ENCODE measurements around the gene PAX4.
A peak's percentile ranks its signal among the peaks of the same experiment; 100 is the strongest.

Gene PAX4

GRCh38 chr7:127651556-127652332 is 33.8 kb upstream of the PAX4 start, which contains the start of gene SND1:
Gene SND1 (plus strand): TSS chr7:127652194. CDS start chr7:127652374, 180 bp downstream.
- Histone ChIP-seq H3K4me3 (ENCODE audit: low read length) (peak within 1 kb of the TSS; percentile 86), H3K4me1 (ENCODE audit: insufficient read depth, low read length) (peaks cover 24% of the 10 kb centered on the region), H3K36me3 (ENCODE audit: insufficient read depth, low read depth, low read length) (peaks cover 13% of the 10 kb centered on the region; the same call in 1 of the 2 replicates), H3K9ac (ENCODE audit: low read depth, low read length) (peak within 1 kb of the TSS; percentile 96), H3K9me3 (ENCODE audit: insufficient read depth, low read depth, low read length) (no peaks in the 10 kb centered on the region), H3K27me3 (ENCODE audit: insufficient read depth, low read length) (no peaks in the 10 kb centered on the region), H3K27ac (ENCODE audit: low read length) (peak within 1 kb of the TSS; percentile 68)

- H3K4me1 ChIP-seq (ENCODE audit: insufficient read depth, low read length): peaks cover 24% of the 10 kb centered on the region
Observed at GRCh38 chr7:127650847-127651555, 33.1 kb upstream of the PAX4 start.

DNA sequence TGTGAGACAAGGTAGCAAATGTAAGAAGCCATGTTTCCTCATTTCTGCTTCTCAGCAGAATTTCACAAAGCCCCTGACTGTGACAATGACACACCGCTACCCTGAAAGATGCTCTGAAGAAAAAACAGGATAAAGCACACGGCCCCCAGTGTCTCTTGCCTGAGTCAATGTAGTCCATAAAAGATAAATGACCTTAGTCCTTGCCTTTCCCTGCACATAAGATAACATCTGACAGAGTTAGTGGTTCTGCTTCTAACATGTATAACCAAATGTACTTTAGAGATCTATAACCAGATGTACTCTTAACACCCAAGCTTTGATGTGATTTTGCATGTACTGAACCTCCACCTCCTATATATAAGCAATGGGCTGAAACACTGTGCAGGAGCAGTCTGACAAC is 31.0 kb upstream of the PAX4 start:
- Histone ChIP-seq H3K4me3 (ENCODE audit: low read length) (no peak overlapping the region), H3K27me3 (ENCODE audit: insufficient read depth, low read length) (no peaks in the 10 kb centered on the region), H3K4me1 (ENCODE audit: insufficient read depth, low read length) (peaks cover 11% of the 10 kb centered on the region), H3K36me3 (ENCODE audit: insufficient read depth, low read depth, low read length) (peaks cover 4% of the 10 kb centered on the region; the same call in 1 of the 2 replicates), H3K9ac (ENCODE audit: low read depth, low read length) (no peak overlapping the region), H3K27ac (ENCODE audit: low read length) (no peak overlapping the region), H3K9me3 (ENCODE audit: insufficient read depth, low read depth, low read length) (no peaks in the 10 kb centered on the region)

More at GRCh38 chr7:127650847-127651555, 33.1 kb upstream of the PAX4 start:
- H3K9me3 ChIP-seq (ENCODE audit: insufficient read depth, low read depth, low read length): no peaks in the 10 kb centered on the region
- H3K27me3 ChIP-seq (ENCODE audit: insufficient read depth, low read length): no peaks in the 10 kb centered on the region
- H3K9ac ChIP-seq (ENCODE audit: low read depth, low read length): peak overlapping the region; percentile 96
- H3K4me3 ChIP-seq (ENCODE audit: low read length): peak overlapping the region; percentile 86
- H3K36me3 ChIP-seq (ENCODE audit: insufficient read depth, low read depth, low read length): peaks cover 9% of the 10 kb centered on the region; the same call in 1 of the 2 replicates
- peak overlapping the region; percentile 68 for H3K27ac ChIP-seq (ENCODE audit: low read length)

GRCh38 chr7:127647636-127648035 is 29.7 kb upstream of the PAX4 start:
- no peaks in the 10 kb centered on the region for H3K9me3 ChIP-seq (ENCODE audit: insufficient read depth, low read depth, low read length)
- no peak overlapping the region for H3K9ac ChIP-seq (ENCODE audit: low read depth, low read length)
- no peaks in the 10 kb centered on the region for H3K27me3 ChIP-seq (ENCODE audit: insufficient read depth, low read length)
- no peak overlapping the region for H3K27ac ChIP-seq (ENCODE audit: low read length)
- no peaks in the 10 kb centered on the region for H3K36me3 ChIP-seq (ENCODE audit: insufficient read depth, low read depth, low read length)
- H3K4me3 ChIP-seq (ENCODE audit: low read length): no peak overlapping the region
- H3K4me1 ChIP-seq (ENCODE audit: insufficient read depth, low read length): peaks cover 6% of the 10 kb centered on the region

DNA sequence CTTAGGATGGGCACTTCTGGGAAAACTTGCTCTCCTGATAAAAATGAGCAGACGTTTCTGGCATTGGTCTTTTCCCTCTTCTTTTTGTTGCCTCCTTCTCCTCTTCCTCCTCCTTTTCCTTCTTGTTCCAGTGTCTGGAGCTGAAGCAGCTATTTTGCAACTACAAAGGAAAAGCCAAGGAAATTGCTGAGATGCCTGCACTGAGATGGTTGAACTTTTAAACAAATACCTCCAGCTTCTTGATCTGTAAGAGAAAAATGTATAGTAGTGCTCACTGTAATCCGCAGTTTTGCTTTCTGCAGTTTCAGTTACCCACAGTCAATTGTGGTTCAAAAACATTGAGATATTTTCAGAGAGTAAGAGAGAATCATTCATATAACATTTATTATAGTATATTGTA is 26.5 kb upstream of the PAX4 start:
- Histone ChIP-seq H3K27ac (ENCODE audit: low read length) (no peak overlapping the region), H3K36me3 (ENCODE audit: insufficient read depth, low read depth, low read length) (no peaks in the 10 kb centered on the region), H3K4me3 (ENCODE audit: low read length) (no peak overlapping the region), H3K27me3 (ENCODE audit: insufficient read depth, low read length) (no peaks in the 10 kb centered on the region), H3K9ac (ENCODE audit: low read depth, low read length) (no peak overlapping the region), H3K4me1 (ENCODE audit: insufficient read depth, low read length) (no peaks in the 10 kb centered on the region; the same call in 1 of the 2 replicates), H3K9me3 (ENCODE audit: insufficient read depth, low read depth, low read length) (no peaks in the 10 kb centered on the region)

GRCh38 chr7:127638197-127638596 is 20.3 kb upstream of the PAX4 start:
- H3K9me3 ChIP-seq (ENCODE audit: insufficient read depth, low read depth, low read length): no peaks in the 10 kb centered on the region
- H3K4me3 ChIP-seq (ENCODE audit: low read length): no peak overlapping the region
- no peak overlapping the region for H3K27ac ChIP-seq (ENCODE audit: low read length)
- H3K36me3 ChIP-seq (ENCODE audit: insufficient read depth, low read depth, low read length): no peaks in the 10 kb centered on the region
- no peak overlapping the region for H3K9ac ChIP-seq (ENCODE audit: low read depth, low read length)
- H3K4me1 ChIP-seq (ENCODE audit: insufficient read depth, low read length): no peaks in the 10 kb centered on the region
- no peaks in the 10 kb centered on the region for H3K27me3 ChIP-seq (ENCODE audit: insufficient read depth, low read length)

GRCh38 chr7:127635659-127636285 is 17.8 kb upstream of the PAX4 start:
- Histone ChIP-seq H3K9me3 (ENCODE audit: insufficient read depth, low read depth, low read length) (no peaks in the 10 kb centered on the region), H3K27me3 (ENCODE audit: insufficient read depth, low read length) (peaks cover 9% of the 10 kb centered on the region; the same call in 1 of the 2 replicates), H3K27ac (ENCODE audit: low read length) (no peak overlapping the region), H3K9ac (ENCODE audit: low read depth, low read length) (no peak overlapping the region), H3K4me1 (ENCODE audit: insufficient read depth, low read length) (no peaks in the 10 kb centered on the region), H3K36me3 (ENCODE audit: insufficient read depth, low read depth, low read length) (no peaks in the 10 kb centered on the region), H3K4me3 (ENCODE audit: low read length) (no peak overlapping the region)

DNA sequence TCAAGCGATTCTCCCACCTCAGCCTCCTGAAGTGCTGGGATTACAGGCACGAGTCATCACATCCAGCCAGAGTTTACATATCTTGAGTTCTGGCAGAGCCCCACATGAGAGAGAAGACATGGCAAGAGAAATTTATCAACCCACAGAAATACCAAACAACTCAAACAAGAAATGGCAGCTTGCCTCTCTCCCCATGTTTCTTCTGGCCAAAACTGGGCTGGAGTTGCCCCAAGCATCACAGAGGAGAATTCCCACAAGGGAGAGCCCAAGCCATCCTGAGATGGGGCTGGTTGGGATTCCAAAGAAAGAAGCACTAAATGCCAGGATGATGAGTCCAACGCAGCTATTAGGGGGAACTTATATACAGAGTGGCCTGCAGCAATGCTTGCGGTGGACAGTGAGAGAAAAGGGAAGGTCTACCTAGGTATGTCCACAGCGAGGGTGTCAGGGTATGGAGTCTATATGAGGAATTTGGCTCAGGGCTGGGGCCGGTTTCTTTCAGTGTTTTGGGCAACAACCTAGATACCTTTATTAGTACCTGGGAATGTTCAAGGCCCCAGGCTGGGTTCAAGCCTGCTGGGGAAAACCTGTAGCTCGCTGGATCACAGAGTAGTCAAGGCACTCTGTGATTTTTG is 14.5 kb upstream of the PAX4 start:
- Histone ChIP-seq H3K4me1 (ENCODE audit: insufficient read depth, low read length) (0 out of 2 replicates have a peak, but pooled peaks cover 2% of the 10 kb centered on the region), H3K9me3 (ENCODE audit: insufficient read depth, low read depth, low read length) (no peaks in the 10 kb centered on the region), H3K9ac (ENCODE audit: low read depth, low read length) (no peak overlapping the region), H3K4me3 (ENCODE audit: low read length) (no peak overlapping the region), H3K36me3 (ENCODE audit: insufficient read depth, low read depth, low read length) (no peaks in the 10 kb centered on the region), H3K27ac (ENCODE audit: low read length) (no peak overlapping the region), H3K27me3 (ENCODE audit: insufficient read depth, low read length) (peaks cover 9% of the 10 kb centered on the region; the same call in 1 of the 2 replicates)

DNA sequence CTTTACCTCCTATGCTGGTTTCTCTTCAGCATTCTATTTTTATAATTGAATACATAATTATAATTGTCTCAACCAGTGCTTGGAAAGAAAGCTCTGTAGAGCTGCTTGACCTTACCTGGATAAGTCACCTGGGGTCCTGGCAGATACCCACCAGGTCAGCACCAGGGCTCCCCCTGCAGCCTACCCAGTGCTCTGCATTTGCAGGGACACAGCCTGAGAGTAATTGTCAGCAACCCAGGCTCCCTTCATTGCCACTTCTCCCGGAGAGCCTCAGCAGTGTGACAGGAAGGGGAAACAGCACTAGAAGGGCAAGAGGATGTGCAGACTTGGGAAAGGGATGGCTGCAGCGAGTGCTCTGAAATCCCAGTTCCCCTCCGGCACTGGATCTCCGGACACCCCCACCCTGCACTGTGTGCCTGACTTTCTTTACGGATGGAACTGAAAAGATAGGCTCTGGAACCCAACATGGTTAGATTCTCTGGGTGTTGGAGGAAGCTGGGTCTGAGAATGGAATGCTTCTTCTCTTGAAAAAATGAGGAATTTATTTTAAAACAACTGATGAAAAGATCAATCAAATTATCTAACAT is 11.4 kb upstream of the PAX4 start:
- Histone ChIP-seq H3K27me3 (ENCODE audit: insufficient read depth, low read length) (peaks cover 9% of the 10 kb centered on the region; the same call in 1 of the 2 replicates), H3K9me3 (ENCODE audit: insufficient read depth, low read depth, low read length) (no peaks in the 10 kb centered on the region), H3K4me1 (ENCODE audit: insufficient read depth, low read length) (0 out of 2 replicates have a peak, but pooled peaks cover 2% of the 10 kb centered on the region), H3K36me3 (ENCODE audit: insufficient read depth, low read depth, low read length) (no peaks in the 10 kb centered on the region), H3K4me3 (ENCODE audit: low read length) (peak overlapping the region; percentile 46), H3K27ac (ENCODE audit: low read length) (no peak overlapping the region), H3K9ac (ENCODE audit: low read depth, low read length) (no peak overlapping the region)

GRCh38 chr7:127628445-127628844 is 10.5 kb upstream of the PAX4 start:
- no peak overlapping the region for H3K4me3 ChIP-seq (ENCODE audit: low read length)

DNA sequence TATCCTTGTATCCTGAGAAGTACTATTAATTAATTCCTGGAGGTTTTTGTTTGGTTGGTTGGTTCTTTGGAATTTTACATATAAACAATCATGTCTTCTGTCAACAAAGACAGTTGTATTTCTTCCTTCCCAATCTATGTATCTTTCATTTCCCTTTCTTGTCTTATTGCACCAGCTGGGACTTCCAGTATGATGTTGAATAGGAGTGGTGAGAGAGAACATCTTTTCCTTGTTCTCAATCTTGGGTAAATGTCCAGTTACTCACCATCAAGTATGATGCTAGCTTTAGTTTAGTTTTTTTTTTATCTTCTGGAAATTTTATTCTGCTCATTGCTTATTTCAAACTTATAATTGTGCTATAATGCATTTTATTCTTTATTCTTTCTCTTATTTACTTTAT is 7.4 kb upstream of the PAX4 start:
- H3K4me3 ChIP-seq (ENCODE audit: low read length): no peak overlapping the region
- H3K9ac ChIP-seq (ENCODE audit: low read depth, low read length): no peak overlapping the region
- H3K4me1 ChIP-seq (ENCODE audit: insufficient read depth, low read length): 0 out of 2 replicates have a peak, but pooled peaks cover 2% of the 10 kb centered on the region
- no peaks in the 10 kb centered on the region for H3K9me3 ChIP-seq (ENCODE audit: insufficient read depth, low read depth, low read length)
- no peak overlapping the region for H3K27ac ChIP-seq (ENCODE audit: low read length)
- no peaks in the 10 kb centered on the region for H3K36me3 ChIP-seq (ENCODE audit: insufficient read depth, low read depth, low read length)
- peaks cover 26% of the 10 kb centered on the region for H3K27me3 ChIP-seq (ENCODE audit: insufficient read depth, low read length)

More at GRCh38 chr7:127628445-127628844, 10.5 kb upstream of the PAX4 start:
- H3K4me1 ChIP-seq (ENCODE audit: insufficient read depth, low read length): 0 out of 2 replicates have a peak, but pooled peaks cover 2% of the 10 kb centered on the region
- no peak overlapping the region for H3K9ac ChIP-seq (ENCODE audit: low read depth, low read length)
- H3K36me3 ChIP-seq (ENCODE audit: insufficient read depth, low read depth, low read length): no peaks in the 10 kb centered on the region
- no peaks in the 10 kb centered on the region for H3K9me3 ChIP-seq (ENCODE audit: insufficient read depth, low read depth, low read length)
- no peak overlapping the region for H3K27ac ChIP-seq (ENCODE audit: low read length)
- peaks cover 9% of the 10 kb centered on the region; the same call in 1 of the 2 replicates for H3K27me3 ChIP-seq (ENCODE audit: insufficient read depth, low read length)

Data from iPS-20b (cell line).